ENCODE results near the gene CAND2.

DNA sequence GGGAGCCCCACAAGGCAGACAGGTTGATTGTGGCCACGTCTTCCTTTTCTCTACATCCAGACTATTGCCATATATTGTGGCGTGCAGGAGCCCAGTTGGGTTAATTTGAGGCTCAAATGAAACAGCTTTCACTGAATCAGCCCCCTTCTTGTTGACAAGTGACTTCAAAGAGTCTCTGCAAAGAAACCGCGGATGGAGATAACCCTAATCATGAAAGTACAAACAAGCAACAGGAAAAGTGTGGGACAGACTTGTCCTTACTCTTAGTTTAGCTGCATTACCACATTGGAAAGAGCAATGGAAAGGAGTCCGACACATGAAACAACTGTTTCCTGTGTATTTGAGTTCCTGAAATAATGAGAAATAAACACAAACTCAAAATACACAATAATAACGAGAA lies 40.7 kb upstream of the CAND2 start:
- TF ChIP-seq, protein P1, sequence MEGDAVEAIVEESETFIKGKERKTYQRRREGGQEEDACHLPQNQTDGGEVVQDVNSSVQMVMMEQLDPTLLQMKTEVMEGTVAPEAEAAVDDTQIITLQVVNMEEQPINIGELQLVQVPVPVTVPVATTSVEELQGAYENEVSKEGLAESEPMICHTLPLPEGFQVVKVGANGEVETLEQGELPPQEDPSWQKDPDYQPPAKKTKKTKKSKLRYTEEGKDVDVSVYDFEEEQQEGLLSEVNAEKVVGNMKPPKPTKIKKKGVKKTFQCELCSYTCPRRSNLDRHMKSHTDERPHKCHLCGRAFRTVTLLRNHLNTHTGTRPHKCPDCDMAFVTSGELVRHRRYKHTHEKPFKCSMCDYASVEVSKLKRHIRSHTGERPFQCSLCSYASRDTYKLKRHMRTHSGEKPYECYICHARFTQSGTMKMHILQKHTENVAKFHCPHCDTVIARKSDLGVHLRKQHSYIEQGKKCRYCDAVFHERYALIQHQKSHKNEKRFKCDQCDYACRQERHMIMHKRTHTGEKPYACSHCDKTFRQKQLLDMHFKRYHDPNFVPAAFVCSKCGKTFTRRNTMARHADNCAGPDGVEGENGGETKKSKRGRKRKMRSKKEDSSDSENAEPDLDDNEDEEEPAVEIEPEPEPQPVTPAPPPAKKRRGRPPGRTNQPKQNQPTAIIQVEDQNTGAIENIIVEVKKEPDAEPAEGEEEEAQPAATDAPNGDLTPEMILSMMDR (IDR thresholded peaks at IDR 0.05): no peak
- TF ChIP-seq POLR2A (IDR thresholded peaks at IDR 0.05) (no peak), EP300 (IDR thresholded peaks at IDR 0.05) (no peak), POLR2AphosphoS5 (IDR thresholded peaks at IDR 0.05) (no peak)

Measured in gastroesophageal sphincter (tissue), 3 donors.